PC-9 (cell line): Measurements from ENCODE around the gene CMIP.

Source experiments
- EZH2 ChIP-seq: fragments of 200-600 bp; sonication (generic); IDR thresholded peaks from 2 replicates; pipeline ENCODE4 v1.8.0; 2017; ENCODE audit warnings: antibody characterized with exemption, low read depth
- TF ChIP-seq, protein P1 (sequence below): fragments of 200-600 bp; sonication (generic); conservative IDR thresholded peaks from 2 replicates; pipeline ENCODE4 v1.6.1; 2017; ENCODE audit warnings: mixed run types, antibody characterized with exemption, mild to moderate bottlenecking, moderate library complexity

DNA sequence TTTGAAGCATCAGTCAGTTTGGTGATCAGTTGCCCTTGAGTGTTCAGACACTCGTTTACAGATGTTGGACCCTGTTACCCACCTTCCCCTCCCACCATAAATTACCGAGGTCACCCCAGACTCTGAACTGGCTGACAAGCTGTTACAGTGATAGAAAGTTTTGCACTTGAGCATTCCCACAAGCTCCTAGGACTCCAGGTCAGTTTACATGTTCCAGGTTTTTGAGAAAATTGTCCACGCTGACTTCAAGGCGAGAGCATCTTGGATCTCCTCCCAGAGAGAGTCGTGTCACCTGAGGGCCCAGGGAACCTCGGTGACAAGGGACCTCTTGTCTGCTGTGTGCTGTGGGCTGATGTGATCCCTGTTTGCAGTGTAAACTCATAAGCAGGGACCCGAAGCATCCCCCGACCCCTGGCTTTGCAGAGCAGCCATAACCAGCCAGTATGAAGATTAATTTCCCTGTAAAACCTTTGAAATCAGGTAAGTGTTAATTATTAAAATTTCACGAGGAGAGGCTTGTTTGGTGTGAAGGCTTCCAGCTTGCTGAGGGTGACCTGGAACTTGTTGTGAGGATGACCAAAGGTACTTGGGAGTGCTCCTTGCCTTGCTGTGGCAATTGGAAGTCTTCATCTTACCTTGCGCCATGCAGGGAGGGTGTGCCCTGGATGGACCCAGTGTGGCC, 91.2 kb downstream of the CMIP start:
- TF ChIP-seq, protein P1, sequence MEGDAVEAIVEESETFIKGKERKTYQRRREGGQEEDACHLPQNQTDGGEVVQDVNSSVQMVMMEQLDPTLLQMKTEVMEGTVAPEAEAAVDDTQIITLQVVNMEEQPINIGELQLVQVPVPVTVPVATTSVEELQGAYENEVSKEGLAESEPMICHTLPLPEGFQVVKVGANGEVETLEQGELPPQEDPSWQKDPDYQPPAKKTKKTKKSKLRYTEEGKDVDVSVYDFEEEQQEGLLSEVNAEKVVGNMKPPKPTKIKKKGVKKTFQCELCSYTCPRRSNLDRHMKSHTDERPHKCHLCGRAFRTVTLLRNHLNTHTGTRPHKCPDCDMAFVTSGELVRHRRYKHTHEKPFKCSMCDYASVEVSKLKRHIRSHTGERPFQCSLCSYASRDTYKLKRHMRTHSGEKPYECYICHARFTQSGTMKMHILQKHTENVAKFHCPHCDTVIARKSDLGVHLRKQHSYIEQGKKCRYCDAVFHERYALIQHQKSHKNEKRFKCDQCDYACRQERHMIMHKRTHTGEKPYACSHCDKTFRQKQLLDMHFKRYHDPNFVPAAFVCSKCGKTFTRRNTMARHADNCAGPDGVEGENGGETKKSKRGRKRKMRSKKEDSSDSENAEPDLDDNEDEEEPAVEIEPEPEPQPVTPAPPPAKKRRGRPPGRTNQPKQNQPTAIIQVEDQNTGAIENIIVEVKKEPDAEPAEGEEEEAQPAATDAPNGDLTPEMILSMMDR, result no peak
- TF ChIP-seq EZH2, result no peak
